ENCODE data around the gene TRAF5.

TRAF5 gene

GRCh38 chr1:211379446-211379845, 52.8 kb downstream of the TRAF5 start:
- TF ChIP-seq CTCF (conservative IDR thresholded peaks at IDR 0.05; ENCODE audit: low read depth, low read length), result no peak
- Histone ChIP-seq H3K79me2 (ENCODE audit: insufficient read depth, low read depth) (no peaks in the 10 kb centered on the region), H3K4me1 (ENCODE audit: low read depth, poor library complexity, severe bottlenecking) (no peaks in the 10 kb centered on the region), H3K36me3 (ENCODE audit: insufficient read depth) (no peaks in the 10 kb centered on the region), H3K27ac (no peak overlapping the region), H4K20me1 (ENCODE audit: insufficient read depth) (no peaks in the 10 kb centered on the region), H3K4me3 (IDR thresholded peaks at IDR 0.05; ENCODE audit: insufficient read depth, low read depth, low read length) (no peak overlapping the region), H3K27me3 (ENCODE audit: insufficient read depth, low read depth) (no peaks in the 10 kb centered on the region), H3K4me2 (no peak overlapping the region), H2AFZ (ENCODE audit: low read depth) (no peak overlapping the region), H3K9ac (no peak overlapping the region)

GRCh38 chr1:211381481-211382181, 55.0 kb downstream of the TRAF5 start:
- no peaks in the 10 kb centered on the region for H3K36me3 ChIP-seq (ENCODE audit: insufficient read depth)
- no peaks in the 10 kb centered on the region for H3K79me2 ChIP-seq (ENCODE audit: insufficient read depth, low read depth)
- H3K27ac ChIP-seq, result no peak overlapping the region
- no peaks in the 10 kb centered on the region for H3K27me3 ChIP-seq (ENCODE audit: insufficient read depth, low read depth)
- no peaks in the 10 kb centered on the region for H3K4me1 ChIP-seq (ENCODE audit: low read depth, poor library complexity, severe bottlenecking)
- no peaks in the 10 kb centered on the region for H4K20me1 ChIP-seq (ENCODE audit: insufficient read depth)
- H3K9ac ChIP-seq, result no peak overlapping the region
- TF ChIP-seq CTCF (conservative IDR thresholded peaks at IDR 0.05; ENCODE audit: low read depth, low read length), result no peak
- no peak overlapping the region for H3K4me3 ChIP-seq (IDR thresholded peaks at IDR 0.05; ENCODE audit: insufficient read depth, low read depth, low read length)
- H3K4me2 ChIP-seq, result peak overlapping the region; percentile 58; the same call in 1 of the 2 replicates
- peak overlapping the region; percentile 90; the same call in 1 of the 2 replicates for H2AFZ ChIP-seq (ENCODE audit: low read depth)

- H3K4me2 ChIP-seq, result peak overlapping the region; percentile 58
- peak overlapping the region; percentile 76; the same call in 1 of the 2 replicates for H3K27ac ChIP-seq
- peak overlapping the region; percentile 90 for H2AFZ ChIP-seq (ENCODE audit: low read depth)
- TF ChIP-seq CTCF (conservative IDR thresholded peaks at IDR 0.05; ENCODE audit: low read depth, low read length), result no peak
- H3K9ac ChIP-seq, result peak overlapping the region; percentile 82; the same call in 1 of the 2 replicates
- H3K4me1 ChIP-seq (ENCODE audit: low read depth, poor library complexity, severe bottlenecking), result no peaks in the 10 kb centered on the region
- no peaks in the 10 kb centered on the region for H3K36me3 ChIP-seq (ENCODE audit: insufficient read depth)
- H3K4me3 ChIP-seq (IDR thresholded peaks at IDR 0.05; ENCODE audit: insufficient read depth, low read depth, low read length), result no peak overlapping the region
- no peaks in the 10 kb centered on the region for H4K20me1 ChIP-seq (ENCODE audit: insufficient read depth)
- no peaks in the 10 kb centered on the region for H3K79me2 ChIP-seq (ENCODE audit: insufficient read depth, low read depth)
- H3K27me3 ChIP-seq (ENCODE audit: insufficient read depth, low read depth), result no peaks in the 10 kb centered on the region
These were observed 55.6 kb downstream of the TRAF5 start for GRCh38 chr1:211382182-211382713.

GRCh38 chr1:211382714-211383480, 56.3 kb downstream of the TRAF5 start:
- Histone ChIP-seq H3K27ac (peak overlapping the region; percentile 76), H3K36me3 (ENCODE audit: insufficient read depth) (no peaks in the 10 kb centered on the region), H3K9ac (peak overlapping the region; percentile 82), H3K27me3 (ENCODE audit: insufficient read depth, low read depth) (no peaks in the 10 kb centered on the region), H4K20me1 (ENCODE audit: insufficient read depth) (no peaks in the 10 kb centered on the region), H3K79me2 (ENCODE audit: insufficient read depth, low read depth) (no peaks in the 10 kb centered on the region), H2AFZ (ENCODE audit: low read depth) (peak overlapping the region; percentile 90), H3K4me3 (IDR thresholded peaks at IDR 0.05; ENCODE audit: insufficient read depth, low read depth, low read length) (no peak overlapping the region), H3K4me2 (peak overlapping the region; percentile 22), H3K4me1 (ENCODE audit: low read depth, poor library complexity, severe bottlenecking) (no peaks in the 10 kb centered on the region)
- no peak for TF ChIP-seq CTCF (conservative IDR thresholded peaks at IDR 0.05; ENCODE audit: low read depth, low read length)

All from KMS-11 (cell line).